Right renal pelvis (tissue), 4 donors: ENCODE data around the gene LARP4B. TPM values are rescaled to one million over a fixed set of nuclear protein-coding genes. Genes with fewer than 3 reads are reported as not detected.
A peak's percentile ranks its signal among the peaks of the same experiment; 100 is the strongest.

ENCODE experiments used
- DNase-seq, 4 donors: peaks; one replicate each; pipeline ENCODE4 v3.0.0-alpha.2; 2013; ENCODE audit warnings: low read depth in 4 of 4, low spot score in 3 of 4, missing footprints in 1 of 4
- polyA plus RNA-seq, 4 donors: library from polyadenylated mRNA; unstranded; fragments of 120-200 nt; gene quantifications; one replicate each; pipeline ENCODE4 v1.2.1, GENCODE V29; 2013; ENCODE audit not compliant: insufficient read length in 4 of 4

The LARP4B gene
- polyA plus RNA-seq, 4 donors: 41.9 to 49.4 (median 43.0) TPM

DNA sequence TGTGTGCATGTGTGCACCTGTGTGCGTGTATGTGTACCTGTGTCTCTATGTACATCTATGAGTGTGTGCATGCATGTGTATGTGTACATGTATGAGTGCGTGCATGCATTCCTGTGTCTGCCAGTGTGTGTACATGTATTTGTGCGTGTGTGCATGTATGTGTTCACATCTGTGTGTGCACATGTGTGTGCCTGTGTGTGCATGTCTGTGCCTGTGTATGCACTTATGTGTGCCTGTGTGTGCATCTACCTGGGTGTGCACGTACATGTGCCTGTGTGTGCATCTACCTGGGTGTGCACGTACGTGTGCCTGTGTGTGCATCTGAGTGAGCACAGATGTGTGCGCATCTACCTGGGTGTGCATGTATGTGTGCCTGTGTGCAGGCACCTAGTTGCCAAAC lies 139.9 kb downstream of the LARP4B start:
- no peak for DNase-seq

DNA sequence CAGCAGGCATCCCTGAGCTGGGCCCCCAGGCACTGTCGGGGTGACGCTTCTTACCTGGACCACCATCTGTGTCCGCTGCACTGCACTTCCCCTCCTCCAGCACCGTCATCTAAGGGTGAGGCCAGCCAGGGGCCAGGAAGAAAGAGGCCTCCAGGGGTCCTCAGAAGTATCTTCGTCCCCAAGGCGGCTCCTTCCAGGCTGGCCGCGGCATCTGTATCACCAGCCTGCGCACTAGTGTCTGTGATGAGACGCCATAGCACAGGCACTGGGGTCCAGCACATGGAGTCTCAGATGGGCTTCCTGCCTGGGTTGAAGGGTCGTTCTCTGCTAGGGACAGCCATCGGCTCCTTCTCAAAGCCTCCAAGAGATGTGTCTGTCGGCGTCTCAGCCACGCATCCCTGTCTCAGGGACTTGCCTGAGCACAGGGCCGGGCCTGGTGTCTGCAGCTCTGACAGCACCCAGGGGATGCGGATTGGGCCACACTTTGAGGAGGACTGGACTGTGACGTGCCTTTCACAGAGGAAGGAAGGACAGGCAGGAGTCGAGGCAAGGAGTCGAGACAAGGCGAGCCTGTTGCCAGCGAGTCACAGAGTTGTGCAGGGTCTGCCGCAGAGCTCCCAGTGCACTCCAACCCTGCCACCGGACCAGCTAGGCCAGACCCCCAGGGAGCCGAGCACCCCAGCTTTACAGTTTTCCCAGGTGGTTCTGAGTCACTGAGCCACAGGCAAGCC lies 140.5 kb downstream of the LARP4B start:
- DNase-seq: no peak

DNA sequence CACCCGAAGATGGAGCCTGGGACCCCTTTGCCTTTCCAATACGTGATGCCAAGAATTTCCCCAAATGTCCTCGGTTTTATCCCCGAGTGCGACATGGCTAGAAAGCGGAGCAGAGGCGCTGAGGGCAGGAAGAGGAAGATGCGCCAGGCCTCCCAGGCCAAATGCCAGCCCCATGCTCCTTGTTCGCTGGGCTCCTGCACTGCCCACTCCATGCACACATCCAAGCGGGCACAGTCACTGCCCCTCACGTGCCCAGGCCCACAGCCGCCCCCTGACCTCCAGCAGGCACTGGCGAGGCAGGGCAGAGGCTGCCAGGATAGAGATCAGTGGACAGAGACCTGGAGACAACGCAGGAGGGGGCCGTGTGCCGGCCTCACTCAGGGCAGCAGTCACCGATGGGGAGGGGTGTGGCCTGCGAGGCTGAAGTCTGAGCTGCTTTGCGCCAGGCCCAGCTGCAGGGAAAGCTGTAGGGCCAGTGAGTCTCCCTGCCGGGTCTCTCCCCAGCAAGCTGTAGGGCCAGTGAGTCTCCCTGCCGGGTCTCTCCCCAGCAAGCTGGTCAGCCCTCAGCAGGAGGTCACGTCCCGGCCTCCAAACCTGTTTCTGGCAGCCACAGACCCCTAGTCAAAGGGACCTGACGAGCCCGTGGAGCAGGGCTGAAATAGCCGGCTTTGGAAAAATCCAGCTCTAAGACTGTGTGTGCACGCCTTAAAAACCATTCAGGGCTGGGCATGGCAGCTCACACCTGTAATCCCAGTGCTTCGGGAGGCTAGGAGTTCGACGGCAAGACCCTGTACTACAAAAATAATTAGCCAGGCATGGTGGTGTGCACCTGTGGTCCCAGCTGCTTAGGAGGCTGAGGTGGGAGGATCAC lies 141.4 kb downstream of the LARP4B start:
- no peak for DNase-seq

DNA sequence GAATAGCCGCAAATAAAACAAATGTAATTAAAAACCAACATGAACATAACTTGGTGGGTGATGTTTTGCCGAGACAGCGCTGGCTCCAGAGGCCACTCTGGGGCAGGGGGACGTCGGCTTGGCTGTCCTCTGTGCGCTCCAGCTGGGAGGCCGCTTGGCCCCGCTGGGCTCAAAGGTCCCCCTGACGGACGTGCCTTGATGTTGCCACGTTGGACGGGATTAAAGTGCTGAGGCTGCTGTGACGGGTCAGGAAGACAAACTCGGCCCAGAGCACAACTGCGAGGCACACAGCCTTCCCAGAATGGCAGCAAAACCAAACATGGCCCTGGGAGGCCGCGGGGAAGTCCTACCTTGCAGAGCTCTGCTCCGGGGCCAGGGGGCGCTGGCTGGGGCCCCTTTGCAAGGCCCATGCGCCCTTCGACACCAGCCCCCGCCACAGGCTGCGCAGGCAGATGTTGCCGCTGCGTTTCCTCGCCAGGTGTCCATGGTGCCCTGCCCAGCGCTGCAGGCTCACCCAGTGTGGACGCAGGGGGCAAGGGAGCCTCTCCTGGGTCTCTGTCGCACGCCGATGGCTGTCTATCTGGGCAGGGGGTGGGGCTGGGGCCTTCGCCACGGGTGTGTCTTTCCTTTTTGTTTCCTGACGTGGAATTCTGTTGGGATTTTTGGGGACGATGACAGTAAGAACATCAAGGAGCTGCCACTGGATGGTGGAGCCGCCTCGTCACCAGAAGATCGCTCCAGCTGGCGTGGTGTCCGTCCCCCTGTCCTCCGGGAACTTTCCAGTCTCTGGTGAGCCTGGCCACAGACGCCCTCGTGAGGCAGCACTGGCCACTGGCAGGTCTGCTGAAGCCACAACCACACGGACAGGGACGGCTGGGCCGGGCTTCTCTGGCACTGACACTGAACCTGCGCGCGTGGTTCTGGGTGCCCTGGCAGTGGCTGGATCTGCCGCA lies 142.4 kb downstream of the LARP4B start:
- DNase-seq: peak in 2 of 4 donors; percentile 37 to 55

DNA sequence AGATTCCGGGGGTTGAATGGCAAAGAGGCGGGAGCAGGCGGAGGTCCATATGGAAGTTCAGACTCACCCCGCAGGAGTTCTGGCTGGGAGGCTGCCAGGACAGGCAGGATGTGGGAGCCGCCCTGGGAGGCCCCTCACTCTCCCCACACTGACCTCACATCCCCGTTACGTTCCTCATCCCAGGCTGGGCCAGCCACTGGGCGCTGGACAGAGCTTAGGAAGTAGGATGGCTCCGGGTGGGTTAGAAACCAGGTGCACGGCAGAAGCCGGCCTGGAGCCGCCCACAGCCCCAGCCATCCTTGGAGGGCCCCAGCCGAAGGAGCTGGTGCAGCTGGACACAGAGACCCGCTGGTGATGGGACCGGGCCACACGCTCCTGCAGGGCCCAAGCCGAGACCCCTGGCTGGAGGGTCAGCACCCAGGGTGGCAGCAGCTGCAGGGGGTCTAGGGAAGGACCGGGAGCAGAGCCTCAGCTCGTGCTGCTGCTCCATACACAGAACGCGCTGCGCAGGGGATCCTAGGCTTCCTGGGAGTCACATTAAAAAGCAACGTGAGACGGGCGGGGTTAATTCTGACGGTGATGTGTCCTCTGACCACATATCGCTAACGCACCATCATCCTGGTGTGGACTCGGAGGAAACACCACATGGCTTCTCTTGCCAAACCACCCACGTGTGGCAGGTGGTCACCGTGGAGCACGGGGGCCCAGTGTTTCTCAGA lies 143.4 kb downstream of the LARP4B start:
- DNase-seq: no peak

DNA sequence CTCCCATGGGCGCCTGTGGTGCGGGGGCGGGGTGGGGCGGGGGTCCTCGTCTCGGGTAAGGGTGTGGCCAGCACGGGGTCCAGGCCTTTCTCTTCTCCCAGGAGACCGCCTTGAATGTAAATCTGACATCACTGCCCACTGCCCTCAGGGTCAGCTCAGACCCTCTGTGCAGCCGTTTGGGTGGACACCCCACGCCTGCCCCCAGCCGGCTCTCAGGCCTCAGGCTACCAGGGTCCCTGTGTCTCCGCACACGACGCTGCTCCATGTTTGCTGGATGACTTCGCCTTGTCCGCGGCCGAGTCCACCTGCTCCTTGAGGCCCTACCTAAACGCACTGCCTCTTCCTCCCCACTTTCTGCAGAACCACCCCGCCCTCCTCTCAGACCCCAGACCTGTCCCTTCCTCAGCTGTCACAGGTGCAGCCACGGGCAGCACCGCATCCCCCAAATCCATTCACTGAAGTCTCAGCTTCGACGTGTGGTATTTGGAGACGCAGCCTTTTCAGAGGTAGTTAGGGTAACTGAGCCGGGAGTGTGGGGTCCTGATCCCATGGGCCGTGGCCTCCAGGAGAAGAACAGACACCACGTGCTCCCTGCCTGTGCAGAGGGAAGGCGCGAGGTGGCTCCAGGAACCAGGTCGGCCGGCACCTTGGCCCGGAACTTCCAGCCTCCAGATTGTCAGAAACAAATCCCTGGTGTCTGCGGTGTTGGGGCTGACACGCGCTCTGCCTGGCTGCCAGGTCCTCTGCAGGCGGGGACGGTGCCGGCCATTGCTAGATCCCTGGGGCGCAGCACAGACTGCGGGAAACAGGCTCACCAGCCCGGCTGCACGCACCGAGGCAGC lies 144.7 kb downstream of the LARP4B start:
- no peak for DNase-seq

DNA sequence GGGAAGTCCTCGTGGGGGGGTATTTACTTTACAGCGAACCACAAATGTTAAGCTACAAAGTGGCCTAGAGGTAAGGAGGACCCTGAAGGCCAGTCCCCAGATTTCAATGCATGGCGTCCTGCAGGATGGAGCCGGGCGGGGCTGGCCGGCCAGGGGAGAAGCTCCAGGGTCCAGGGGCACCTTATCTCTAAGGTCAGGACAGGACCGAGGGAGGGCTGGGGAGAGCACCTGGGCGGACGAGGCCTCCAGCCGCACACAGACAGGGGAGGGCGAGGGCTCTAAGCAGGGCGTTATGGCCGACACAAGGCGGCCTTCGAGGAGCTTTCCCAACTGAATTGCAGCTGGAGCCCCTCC lies 145.7 kb downstream of the LARP4B start:
- DNase-seq: no peak

DNA sequence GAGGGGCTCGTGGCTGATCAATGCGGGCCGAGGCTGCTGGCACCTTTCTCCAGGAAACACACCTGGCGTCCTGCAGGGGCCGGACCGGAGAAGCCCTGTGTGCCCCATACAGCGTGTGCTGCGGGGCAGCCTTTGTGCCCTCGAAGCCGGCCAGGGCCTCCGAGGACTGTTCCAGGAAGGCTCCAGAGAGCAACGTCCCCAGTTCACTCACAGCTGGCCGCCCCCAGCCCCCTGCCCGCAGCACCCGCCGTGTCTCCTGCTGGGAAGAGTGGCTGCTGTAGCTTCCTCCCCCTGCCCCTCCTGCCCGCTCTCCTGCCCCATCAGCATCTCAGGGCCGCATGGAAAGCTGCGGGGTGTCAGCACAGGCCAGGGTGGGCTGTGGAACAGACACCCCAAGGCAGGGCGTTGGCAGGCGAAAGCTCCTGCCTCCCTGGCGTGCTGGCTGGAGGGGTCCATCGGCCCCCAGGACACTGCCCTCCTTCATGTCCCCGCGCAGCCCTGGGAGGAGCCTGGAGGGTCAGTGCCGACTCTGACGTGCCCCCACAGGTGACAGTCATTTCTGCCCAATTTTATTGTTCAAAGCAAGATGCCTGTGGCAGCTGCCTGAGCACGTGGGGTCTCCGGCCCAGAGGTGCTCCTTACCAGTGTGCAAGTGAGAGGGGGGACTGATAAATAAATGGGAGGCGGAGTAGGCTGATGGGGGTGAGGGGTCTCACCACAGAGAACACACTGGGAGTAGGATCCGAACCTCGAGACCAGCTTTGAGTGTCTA lies 146.2 kb downstream of the LARP4B start:
- DNase-seq: no peak

DNA sequence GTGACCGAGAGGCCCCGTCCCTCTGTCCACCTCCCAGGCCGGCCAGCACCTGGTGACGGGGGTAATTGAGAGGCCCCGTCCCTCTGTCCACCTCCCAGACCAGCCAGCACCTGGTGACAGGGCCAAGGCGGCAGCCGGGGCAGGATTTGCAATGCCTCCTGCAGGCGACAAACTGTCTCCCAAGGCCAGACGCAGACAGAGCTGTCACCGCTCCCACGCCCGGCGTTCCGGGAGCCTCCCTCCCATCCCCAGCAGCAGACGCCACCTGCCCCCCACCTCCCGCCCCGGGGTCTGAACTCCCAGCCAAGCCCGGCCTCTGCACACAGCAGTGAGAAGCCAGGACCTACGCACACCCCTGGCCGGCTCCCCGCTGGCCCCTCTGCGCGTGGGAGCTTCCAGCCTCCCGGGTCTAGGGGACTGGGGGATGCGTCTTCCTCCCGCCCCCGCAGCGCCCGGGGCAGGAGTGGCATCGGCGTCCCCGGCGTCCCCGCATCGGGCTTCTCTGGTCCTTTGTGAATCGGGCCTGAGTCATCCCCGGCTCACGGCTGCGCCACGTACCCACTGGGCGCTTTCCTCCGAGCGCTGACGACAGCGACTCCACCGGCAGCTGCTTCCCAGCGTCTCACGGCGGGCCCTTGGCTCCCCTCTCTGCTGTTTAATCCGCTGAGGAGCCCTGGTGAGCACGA lies 147.0 kb downstream of the LARP4B start:
- peak in 1 of 4 donors; percentile 25 for DNase-seq

DNA sequence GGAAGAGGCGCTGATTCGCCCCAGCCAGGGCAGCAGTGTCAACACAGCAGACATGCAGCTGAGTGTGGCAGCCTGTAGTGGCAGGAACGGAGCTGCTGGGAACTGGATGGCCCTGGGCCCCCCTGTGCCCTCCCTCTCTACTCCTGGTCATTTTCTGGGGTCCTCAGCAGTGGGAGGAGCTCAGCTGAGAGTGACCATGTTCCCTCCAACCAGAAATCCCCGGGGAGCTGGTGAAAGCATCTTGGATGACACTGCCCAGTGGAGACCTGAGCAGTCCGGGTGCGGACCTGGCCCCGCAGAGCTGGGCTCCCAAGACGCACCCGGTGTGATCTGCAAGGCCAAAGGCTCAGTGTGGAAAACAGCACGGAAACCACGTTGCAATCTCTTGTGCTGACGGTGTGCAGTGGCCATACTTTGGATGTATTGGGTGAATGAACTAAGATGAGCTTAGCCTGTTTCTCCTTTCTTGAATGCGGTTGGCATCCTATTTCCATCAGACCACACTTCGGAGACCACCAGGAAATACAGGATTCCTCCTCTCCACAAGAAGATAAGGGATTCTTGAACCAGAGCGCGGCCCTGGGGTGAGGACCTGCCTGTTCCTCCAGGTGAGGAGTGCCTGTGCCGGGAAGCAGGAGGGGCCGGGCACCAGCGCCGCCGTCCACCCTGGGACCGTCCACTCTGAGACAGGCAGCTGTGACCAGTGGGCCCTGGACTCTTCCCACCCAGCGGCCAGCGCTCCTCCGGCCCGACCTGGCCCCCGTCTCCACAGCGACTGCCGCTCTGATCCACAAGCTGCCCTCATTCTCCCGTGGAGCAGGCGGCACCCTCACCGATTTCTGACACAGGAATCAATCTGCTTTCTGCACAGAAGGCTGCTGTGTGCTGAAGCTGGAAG lies 148.5 kb downstream of the LARP4B start:
- DNase-seq: no peak

DNA sequence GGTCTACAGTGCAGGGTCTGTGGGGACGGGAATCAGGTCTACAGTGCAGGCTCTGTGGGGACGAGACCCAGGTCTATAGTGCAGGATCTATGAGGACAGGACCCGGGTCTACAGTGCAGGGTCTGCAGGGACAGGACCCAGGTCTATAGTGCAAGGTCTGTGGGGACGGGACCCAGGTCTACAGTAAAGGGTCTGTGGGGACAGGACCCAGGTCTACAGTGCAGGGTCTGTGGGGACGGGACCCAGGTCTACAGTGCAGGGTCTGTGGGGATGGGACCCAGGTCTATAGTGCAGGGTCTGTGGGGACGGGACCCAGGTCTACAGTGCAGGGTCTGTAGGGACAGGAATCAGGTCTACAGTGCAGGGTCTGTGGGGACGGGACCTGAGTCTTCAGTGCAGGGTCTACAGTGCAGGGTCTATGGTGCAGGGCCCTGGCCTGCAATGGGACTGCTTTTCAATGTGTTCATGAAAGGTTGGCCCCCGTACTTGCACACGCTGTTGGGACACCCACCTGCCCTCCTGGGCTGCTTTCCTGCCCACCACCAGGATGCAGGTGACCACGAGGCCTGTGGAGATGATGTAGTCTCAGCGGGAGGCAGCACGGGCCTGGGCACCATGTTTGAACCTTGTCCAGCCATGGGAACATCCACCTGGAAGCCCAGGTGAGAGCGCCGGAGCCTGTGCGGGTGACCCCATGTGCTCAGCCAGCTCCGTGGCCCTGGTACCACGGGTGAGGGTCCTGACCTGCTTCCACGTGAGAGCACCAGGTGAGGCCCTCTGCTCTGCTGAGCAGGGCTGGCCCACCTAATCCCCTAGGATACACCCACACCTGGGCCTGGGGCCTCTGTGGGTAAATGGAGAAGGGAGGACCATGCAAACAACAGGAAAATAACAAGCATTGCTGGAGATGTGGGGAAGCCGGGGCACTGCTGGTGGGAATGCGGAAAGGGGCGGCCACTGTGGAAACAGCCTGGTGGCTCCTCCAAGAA lies 150.7 kb downstream of the LARP4B start:
- no peak for DNase-seq

DNA sequence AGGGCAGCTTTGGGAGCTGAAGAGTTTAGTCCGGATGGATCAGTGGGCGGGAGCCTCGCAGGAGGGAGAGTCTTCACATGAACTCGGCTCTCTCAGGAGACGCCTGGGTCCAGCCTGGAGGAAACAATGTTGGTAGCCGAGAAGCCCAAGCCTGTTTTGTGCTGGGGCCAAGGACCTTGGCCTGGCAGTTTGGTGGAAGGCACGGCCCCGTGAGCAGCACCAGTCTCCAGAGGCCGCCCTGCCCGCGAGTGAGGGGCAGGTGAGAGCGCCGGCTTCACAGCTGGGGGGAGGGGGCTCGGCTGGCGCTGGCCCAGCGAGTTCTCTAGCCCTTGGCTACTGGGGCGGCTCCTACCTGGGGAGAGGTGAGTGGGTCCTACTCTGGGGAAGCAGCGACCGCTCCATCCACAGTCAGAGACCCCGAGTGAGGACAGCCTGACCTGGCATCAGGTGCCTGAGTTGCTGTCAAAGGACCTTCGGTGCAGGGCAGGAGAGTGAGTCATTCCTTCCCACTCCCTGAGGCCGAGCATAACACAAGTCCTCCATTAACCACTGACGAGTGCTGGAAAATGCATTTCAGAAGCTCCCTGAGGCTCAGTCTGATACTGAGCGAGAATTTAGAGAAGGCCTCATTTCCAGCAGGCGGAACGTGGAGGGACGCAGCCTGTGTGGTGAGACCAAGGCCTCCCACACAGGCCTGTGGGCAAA lies 152.7 kb downstream of the LARP4B start:
- no peak for DNase-seq

DNA sequence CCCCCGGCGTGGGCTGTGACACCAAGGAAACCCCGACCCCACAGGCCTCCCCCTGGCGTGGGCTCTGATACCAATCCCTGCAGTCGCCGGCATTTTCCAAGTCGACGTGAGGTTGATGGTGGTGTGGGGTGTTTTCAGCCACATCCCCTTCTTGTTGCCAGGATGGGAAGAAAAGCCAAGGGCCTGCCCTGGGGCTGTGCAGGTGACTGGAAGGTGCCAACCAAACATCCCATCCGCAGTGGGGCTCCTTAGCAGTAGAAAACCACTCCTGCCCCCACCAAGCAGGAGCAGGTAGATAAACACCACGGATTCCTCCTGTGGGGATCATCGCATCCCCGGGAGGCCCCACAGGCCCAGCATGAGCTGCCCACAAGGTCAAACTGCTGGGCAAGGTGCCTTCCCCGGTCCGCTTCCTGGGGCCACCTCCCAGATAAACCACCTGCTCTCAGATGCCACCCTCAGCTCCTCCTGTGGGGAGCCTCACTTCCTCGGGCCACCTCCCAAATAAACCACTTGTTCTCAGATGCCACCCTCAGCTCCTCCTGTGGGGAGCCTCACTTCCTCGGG lies 153.5 kb downstream of the LARP4B start:
- DNase-seq: no peak

DNA sequence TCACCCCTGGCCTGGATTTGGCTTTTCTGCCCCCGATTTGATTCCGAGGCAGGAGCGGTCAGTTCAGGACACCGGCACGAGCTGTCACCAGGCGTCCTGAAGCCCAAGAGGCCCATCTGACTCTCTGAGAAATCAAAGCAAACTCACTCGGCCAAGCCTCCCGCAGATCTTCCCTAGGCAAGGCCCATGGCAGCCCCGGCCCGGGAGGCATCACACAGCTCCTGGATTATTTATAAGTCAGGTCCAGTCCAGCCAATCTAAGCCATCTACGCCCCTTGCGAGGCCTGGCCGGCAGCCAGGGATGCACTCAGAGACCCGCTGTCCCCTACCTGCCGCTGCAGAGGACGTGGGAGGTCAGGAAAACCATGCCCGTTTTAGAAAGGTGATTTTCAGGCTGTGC lies 154.7 kb downstream of the LARP4B start:
- no peak for DNase-seq
